GM19239 (cell line): ENCODE results near the gene TGFBR3.
A peak's percentile ranks its signal among the peaks of the same experiment; 100 is the strongest.

ENCODE experiments used
- DNase-seq: peaks from one replicate; pipeline ENCODE4 v3.0.0; 2011; ENCODE audit warnings: low spot score; ENCODE audit not compliant: insufficient read length
- FAIRE-seq: peaks from 2 replicates; lab custom pipeline; 2011; peaks lifted over from hg19 to GRCh38; lab: Jason Lieb, UNC

The TGFBR3 gene

DNA sequence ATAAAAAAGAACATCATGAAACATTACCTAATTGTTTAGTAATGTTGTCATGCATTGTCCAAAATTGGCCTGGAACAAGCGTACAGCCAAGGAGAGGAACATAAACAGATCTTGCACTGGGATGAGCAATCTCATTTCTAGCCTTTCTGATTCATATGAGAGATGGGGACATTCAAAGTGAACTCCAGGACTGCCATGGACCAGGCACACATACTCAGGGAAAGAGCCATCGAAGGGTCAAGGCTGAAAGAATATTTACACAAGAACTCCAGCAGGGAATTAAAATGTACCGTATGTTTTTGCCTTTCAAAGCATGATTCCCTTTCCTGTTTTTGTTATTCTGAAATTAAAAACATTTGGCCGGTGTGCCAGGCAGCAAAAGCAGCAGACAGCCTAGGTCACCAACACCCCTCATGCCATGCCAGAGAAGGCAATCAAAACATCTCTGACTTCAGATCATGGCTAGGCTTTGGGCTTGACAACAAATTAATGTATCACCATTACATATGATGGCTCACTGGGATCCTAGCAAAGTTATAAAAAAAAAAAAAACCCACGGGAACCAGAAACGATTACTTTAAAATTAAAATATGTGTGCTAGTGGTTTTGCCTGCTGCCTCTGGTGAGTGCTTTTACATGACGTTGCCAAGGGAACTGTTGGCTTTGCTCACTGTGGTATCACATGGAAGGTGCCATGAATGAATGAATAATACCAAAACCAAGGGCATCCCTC is 159.8 kb downstream of the TGFBR3 start:
- no peak for DNase-seq
- no peak for FAIRE-seq

DNA sequence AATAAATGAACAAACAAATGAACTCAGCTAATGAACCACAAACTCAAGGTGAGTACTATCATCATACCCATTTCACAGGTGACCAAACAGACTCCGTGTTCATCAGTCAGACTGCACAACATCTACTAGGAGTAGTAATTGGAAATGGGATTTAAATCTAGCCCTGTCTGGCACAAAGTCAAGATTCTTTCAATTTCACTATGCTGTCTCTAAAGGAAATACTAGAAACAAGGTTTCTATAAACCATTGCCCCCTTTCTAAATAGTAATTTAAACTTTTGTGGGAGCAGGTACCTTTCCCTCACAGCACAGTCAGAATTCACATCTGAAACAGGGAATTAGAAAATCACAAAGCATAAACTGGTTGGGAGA is 160.3 kb downstream of the TGFBR3 start:
- FAIRE-seq = no peak

DNA sequence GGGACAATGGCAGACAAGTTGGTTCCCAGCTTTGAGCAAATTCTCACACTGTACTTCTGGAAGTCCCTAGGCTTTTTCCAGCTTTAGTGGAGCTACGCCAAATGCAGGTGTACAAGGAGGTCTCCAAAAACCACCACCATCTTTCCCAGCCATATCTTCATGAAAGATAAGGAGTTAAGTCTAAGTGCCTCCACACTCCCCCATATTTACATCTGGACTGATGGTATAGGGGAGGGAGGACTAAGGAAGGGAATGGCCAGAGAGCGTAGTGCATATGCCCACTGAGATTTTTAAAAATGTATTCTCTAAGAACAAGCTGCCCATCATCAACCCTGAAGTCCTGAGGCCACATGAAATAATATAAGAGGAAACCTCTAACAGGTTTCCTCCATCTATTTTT is 161.3 kb downstream of the TGFBR3 start:
- FAIRE-seq (no peak), DNase-seq (no peak)

More for the DNA sequence above, 160.3 kb downstream of the TGFBR3 start:
- DNase-seq = no peak

DNA sequence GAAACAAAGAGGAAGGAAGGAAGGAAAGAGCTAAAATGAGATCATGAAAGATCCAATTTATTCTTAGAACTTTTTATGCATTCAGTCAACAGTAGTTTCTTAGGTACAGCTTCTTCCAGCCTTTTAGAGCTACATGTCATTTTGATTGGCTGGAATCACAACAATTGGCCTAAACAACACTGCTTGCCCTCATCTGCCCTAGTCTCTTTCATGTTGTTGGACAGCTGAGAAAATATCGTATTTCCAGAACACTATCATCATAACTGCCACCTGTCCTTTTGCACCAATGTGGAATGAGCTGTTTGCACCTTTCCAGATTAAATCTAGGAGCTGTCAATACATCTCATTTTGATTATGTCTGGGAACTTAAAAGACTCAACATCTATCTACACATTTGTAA is 161.7 kb downstream of the TGFBR3 start:
- DNase-seq = no peak
- no peak for FAIRE-seq

DNA sequence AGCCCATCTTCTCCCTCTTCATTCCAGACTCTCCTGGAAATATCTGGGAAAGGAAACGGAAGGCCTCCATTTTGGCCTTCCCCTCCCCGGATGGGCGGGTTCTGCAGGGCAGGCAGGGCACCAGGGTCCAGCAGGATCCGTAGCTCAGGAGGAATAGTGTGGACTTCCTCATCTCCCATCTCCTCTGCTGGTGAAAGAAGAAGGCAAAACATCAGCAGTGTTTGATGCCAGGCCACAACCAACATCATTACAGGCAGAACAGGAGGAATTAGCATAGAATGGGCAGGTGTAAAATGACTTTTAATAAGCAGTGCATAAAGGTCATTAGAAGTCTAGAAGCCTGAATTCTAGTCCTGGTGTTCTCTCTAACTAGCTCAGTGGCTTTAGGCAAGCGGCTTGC is 165.9 kb downstream of the TGFBR3 start:
- FAIRE-seq = no peak

DNA sequence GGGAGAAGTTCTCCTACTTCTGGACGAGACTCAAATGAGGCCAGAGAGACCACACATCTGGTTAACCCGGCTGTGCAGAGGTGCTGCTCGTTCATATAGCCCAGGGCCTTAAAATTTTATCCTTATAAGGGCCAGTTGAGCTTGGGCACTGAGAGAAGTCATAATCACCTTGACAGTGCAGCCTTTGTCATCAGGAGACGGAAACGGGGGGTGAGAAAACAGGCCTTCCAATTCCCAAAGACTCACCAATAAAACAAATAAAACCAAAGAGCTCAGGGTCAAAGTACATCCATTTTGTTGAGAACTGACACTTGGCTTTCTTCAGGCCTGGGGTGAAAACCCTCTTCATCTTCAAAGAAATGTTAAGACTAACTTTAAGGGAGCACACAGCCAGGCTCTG is 167.1 kb downstream of the TGFBR3 start:
- FAIRE-seq (no peak), DNase-seq (no peak)

More for the DNA sequence above, 165.9 kb downstream of the TGFBR3 start:
- DNase-seq = no peak

DNA sequence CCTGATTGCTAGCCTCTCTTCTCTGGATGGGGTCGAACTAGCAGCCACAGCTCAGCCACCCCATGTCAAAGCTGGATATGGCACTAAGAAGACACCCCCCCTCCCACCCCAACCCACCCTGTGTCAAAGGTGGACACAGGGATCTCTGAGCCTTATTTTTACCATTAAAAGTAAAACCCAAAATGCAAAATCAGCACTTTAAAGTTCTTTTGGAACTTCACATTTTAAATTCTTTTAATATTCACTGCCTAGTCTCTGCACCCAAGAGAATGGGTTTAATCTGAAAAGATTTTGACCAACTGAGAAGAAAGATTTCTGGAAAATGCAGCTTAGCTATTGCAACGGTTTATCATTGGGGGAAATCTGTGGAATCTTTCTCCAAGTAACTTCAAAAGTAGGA is 167.6 kb downstream of the TGFBR3 start:
- DNase-seq = no peak
- FAIRE-seq = no peak

DNA sequence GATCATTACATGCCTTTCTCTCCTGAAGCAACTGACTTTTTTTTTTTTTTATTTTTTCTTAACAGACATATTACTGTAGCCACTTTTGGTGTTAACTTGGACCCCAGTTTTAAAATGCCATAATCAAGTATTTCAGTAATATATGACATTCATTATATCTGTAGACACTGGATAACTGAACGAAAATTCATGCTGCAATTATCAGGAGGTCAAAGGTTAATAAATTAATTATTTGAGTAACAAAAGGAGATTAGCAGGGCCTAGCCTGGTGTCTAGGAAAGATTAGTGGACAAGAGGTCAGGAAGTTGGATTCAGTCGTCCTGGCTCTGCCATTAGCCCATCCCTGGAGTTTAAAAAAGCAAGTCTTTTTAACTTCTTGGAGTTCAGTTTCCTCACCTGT is 168.1 kb downstream of the TGFBR3 start:
- no peak for FAIRE-seq
- DNase-seq = no peak

DNA sequence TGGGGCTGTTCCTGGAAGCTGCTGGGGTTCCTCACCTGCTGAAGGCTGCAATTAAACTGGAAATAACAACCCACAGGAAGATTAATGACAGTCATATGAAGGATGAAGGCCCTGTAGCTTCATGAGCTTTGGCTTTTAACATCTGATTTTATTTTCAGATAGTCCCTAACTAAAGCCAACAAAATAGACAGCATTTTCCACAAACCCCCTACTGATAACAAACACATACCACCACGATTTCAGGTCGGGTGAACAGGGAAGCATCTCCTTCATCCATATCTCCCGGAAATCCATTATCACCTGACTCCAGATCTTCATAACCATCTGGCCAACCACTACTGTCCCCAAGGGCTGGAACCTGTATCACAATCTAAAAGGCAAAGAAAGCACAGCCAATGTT is 169.6 kb downstream of the TGFBR3 start:
- DNase-seq (no peak), FAIRE-seq (no peak)

DNA sequence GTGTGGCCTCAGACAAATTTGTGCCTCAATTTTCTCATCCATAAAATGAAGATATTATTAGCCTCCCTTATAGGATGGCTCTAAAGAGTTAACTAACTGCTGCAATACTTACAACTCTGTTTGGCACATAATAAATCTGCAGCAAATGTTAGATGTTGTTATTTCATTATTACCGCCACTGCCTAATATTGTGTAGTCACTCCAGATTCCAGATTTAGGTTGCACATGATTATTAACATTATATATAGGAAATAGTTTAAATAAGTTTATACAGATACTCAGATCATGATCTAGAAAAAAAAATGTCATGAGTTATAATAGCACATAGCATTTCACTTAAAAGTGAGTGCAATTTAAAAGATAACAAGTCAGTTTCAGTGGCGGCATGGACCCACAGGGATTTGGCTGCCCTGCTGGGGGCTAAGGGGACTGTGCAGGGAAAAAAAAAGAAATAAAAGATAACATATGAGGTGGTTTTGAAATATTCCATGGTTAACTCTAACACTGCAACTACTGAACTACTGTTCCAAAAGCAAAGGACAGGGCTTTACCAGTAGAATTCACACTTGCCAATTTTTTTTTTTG is 170.4 kb downstream of the TGFBR3 start:
- no peak for DNase-seq
- FAIRE-seq = no peak

DNA sequence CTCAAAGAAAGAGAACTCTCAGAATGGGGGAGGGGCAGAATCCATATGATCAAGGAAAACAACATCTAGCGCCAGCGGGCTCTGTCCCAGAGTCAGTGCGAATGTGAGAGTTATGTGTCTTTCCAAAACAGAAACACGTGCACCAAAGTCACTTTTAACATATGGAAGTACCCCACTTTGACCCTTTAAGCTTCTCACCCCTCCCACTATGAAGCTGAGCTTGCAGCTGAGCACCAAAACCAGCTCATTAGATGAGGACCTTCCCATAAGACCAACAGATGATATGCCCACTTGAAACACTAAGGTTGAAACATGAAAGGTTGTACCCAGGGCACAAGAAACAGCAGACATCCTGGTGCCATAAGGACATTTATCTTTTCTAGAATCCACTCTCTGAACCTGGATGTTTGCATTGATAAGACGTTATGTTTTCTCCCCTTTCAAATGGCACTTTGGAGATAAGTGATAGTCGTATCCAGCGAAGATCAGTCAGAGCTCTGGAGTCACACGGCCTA is 171.0 kb downstream of the TGFBR3 start:
- DNase-seq (no peak), FAIRE-seq (no peak)

DNA sequence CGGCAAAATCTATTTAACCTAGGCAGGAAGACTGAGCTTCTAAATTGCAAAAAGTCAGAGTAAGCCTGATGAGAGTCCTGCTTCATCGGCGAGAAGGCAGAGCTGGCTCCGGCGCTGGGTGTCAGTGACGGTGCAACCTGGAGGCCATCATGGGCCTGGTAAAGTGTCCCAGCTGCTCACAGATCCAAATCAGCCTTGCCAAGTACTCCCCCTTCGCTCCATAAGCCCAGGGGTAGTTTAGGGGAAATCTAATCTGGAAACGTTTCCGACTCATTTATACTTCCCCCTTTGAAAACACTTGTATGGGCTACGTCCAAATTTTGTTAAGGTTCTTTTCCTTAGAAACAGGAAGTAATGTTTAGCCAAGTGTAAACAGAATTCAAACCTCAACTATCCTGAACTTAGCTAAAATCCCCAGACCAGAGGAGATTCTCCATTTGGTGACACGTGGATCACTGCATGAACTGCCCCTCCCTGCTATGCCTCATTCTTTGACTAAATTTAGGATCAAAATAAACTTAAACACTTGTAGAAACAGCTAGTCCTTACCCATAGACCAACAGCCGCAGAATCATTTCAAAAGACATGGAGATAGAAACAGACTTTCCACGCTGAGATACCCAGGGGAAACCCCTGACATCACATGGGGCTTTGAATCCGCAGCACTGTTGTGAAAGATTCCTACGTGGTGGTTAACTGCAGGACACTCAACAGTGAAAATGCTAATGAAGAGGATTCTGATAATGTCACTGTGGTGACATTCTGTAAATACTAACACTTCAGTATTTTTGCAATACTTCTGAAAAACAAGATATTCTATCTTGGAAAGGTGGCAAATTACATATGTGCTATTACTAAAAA is 172.7 kb downstream of the TGFBR3 start:
- DNase-seq (no peak), FAIRE-seq (peak; percentile 89)

DNA sequence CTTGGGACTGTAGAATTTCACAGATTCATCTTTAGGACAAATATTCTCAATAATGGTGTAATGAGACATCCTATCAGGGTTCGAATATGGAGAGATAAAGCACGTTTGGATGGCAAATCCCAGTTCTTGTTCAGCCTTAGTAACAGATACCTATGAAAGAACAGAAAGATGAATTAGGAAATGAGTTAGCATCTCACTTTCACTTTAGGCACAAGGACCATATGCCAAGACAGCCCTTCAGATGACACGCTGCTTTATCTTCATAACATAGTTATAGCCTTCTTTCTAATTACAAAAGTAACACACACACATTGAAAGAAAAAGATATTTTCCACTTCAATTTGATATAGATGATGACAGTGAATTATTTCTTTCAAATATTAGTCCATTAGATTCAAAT is 173.6 kb downstream of the TGFBR3 start:
- no peak for DNase-seq
- FAIRE-seq = no peak

DNA sequence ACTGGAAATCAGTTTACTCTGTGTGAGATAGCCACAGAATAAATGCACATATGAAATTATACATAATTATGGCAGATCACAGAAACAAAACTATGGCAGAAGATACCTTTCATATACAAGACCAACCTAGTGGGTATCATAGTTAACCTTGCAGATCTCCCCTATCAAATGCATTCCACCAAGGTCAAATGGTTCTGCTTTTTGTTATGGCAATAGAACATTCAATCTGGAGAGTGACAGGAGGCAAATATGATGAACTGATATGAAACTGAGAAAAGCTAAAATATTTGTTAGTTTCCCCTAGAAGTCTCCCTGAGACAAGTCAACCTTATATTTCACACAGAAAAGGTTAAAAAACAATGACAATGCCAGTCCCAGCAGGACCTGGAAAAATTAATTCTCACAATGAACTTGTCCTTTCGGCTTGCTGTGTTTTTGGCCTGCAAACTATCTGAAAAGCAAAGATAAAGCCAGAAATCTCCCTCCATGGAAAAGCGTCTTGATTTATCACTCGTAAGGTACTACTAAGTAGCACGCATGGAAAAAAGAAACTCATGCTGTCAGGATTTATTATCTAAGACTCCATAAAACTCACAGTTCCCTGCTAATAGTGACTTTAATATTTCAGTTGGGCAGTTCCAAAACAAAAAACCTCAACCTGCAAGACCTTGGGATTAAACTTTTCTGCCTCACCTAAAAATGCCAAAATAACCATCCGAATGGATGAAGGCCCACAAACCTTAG is 174.3 kb downstream of the TGFBR3 start:
- no peak for DNase-seq
- no peak for FAIRE-seq

DNA sequence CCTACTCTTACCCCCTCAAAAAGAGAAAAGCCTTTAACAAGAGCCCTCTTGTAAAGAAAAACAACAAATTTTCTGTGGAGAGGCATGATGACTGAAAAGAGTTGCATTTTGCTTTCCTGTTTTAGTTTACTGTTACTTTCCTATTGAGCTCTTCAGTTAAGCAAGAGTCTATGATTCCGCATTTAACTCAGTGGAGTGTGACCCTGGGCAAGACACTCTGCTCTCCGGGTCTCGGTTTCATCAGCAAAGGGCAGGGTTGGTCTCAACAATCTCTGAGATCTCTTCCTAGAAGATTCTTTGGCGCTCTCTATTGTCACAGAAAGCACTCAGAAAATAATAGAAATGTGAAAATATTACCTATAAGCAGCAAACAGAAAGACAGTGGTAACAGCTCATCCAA is 175.7 kb downstream of the TGFBR3 start:
- no peak for FAIRE-seq
- no peak for DNase-seq

DNA sequence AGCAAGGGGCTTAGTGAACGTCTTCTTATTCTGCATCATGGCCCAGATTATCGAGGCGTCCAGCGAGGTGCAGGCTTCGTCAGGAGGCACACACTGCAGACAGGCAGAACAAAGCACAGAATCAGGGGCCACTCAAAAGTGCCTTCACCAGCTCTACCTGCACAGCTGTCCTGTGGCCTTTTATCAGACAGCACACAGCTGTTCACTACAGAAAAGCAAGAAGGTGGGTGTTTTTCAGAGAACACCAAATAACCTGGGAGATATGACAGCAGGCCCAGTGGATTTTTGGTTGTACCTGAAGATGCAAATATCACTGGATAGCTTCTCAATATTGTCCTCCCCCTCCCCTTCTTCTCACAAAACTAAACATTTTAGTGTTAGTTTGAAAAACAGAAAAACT is 177.3 kb downstream of the TGFBR3 start:
- FAIRE-seq (no peak), DNase-seq (no peak)

DNA sequence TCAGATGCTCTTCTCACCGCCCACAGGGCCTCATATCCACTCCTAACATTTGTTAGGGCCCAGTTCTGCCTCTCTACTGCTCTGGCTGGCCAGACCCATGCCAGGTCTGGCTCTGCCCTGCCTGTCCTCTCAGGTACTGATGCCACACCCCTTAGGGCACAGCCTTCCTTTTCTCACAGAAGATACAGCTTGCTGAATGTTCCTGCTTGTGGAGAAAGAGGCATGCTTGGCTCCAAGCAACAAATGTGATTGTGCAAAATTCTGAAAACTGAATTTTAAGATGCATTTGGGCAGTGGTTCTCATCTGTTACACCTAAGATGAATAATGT is 178.1 kb downstream of the TGFBR3 start:
- FAIRE-seq (no peak), DNase-seq (no peak)

DNA sequence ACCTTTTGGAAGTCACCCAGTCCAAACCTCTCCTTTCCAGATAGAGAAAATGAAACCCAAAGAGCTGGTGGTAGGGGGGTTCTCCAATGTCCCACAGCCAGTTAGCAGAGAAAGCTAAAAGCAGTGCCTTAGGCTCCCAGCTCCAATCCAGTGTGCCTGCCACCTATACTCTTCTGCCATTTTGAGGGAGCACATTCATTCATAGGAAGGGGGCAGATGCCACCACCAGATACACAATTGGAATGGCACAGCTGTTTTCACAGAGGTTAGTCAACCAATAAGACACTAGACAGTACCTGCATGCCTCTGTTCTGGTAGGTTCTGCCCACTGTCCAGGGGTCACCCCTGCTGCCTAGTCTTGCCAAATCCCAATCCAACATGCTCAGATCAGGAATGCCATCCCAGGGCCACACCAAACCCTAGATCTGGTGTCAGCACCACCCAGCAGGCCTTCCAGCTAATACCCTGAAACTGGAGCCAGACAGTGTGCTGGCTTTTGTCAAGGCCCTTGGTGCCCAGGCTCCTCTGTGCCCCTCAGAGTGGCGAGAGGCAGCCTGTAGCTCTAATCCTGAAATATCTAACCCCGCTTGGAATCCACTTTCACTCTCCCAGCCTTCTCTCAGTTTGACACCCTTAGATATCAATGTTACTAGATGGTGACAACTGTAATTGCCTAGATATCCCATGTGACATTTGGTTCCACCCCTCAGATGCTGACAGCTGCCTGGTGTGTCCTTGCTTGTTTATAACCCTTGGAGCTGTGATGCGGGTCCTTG is 178.6 kb downstream of the TGFBR3 start:
- no peak for FAIRE-seq
- DNase-seq = no peak

DNA sequence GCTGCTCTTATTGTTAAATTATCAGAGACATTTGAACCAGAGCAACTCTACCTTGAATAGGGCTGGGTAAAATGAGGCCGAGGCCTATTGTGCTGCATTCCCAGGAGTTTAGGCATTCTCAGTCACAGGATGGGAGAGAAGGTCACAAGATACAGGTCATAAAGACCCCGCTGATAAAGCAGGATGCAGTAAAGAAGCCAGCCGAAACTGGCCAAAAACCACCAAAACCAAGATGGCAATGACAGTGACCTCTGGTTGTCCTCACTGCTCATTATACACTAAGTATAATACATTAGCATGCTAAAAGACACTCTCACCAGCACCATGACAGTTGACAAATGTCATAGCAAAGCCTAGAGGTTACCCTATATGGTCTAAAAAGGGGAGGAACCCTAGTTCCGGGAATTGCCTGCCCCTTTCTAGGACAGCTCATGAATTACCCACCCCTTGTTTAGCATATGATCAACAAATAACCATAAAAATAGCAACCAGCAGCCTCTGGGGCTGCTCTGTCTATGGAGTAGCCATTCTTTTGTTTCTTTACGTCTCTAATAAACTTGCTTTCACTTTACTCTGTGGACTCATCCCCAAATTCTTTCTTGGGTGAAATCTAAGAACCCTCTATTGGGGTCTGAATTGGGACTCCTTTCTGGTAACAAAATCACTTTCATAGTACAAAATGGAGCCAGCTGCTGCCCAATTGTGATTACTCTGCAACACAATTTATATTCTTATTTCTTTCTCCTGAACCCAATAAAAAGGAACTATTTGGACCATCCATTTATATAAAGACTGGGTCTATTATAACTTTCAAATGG is 179.6 kb downstream of the TGFBR3 start:
- no peak for FAIRE-seq
- DNase-seq = no peak
